Activated CD4-positive, alpha-beta T cell treated with anti-CD3 and anti-CD28 coated beads, Interleukin-2, amount 10 ng/mL, durations not matched to agents 24 days and 14 days (primary cell): ENCODE data around the gene NACA2. TPM values are rescaled to one million over a fixed set of nuclear protein-coding genes. Genes with fewer than 3 reads are reported as not detected.

ENCODE experiments used
- DNase-seq: peaks from one replicate; pipeline ENCODE4 v3.0.0; 2022
- H3K27ac Mint-ChIP-seq: one replicate; pipeline ENCODE4 v1.8.0; 2022; ENCODE audit warnings: mild to moderate bottlenecking, mixed read lengths
- H3K27me3 Mint-ChIP-seq: one replicate; pipeline ENCODE4 v1.8.0; 2022; ENCODE audit warnings: mixed read lengths
- H3K36me3 Mint-ChIP-seq: one replicate; pipeline ENCODE4 v1.8.0; 2022; ENCODE audit warnings: low read depth, mild to moderate bottlenecking, mixed read lengths
- H3K4me1 Mint-ChIP-seq: one replicate; pipeline ENCODE4 v1.8.0; 2021; ENCODE audit warnings: mixed read lengths
- H3K4me3 Mint-ChIP-seq: one replicate; pipeline ENCODE4 v1.8.0; 2022; ENCODE audit warnings: mild to moderate bottlenecking, moderate library complexity, mixed read lengths
- H3K9me3 Mint-ChIP-seq: one replicate; pipeline ENCODE4 v1.8.0; 2021; ENCODE audit warnings: mixed read lengths
- intact Hi-C: fragments of 100-400 bp; cut with micrococcal nuclease; formaldehyde crosslinking; loops from one replicate; pipeline ENCODE4 v1.15.1; 2023
- total RNA-seq: library from RNA; stranded (reverse); gene quantifications from 2 replicates; pipeline ENCODE4 v1.2.3, GENCODE V29; 2022

Gene NACA2
- total RNA-seq, 1 donor from 2014 or later, result not detected

DNA sequence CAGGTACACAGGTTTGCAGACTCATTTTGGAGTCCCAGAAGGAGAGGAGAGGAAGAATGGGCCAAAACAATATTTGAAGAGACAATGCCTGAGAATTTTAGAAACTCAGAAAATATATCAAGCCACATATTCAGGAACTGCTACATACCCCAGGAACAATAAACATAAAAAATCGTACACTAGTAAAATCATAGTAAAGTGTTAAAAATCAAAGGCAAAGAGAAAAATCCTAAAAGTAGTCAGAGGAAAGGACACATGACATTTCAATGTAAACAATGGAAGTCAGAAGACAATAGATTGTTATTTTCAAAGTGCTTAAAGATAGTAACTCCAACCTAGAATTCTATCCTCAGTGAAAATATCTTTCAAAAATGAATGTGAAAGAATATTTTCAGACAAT, 28.5 kb upstream of the NACA2 start:
- Mint-ChIP-seq H3K27ac (no peak overlapping the region), H3K36me3 (no peaks in the 10 kb centered on the region)

GRCh38 chr17:61618950-61619349, 27.9 kb upstream of the NACA2 start:
- H3K9me3 Mint-ChIP-seq, result peaks cover 12% of the 10 kb centered on the region
- H3K36me3 Mint-ChIP-seq, result no peaks in the 10 kb centered on the region
- no peak for DNase-seq
- peaks cover 23% of the 10 kb centered on the region for H3K27me3 Mint-ChIP-seq
- H3K27ac Mint-ChIP-seq, result no peak overlapping the region
- intact Hi-C loops, result no loop called here
- peaks cover 4% of the 10 kb centered on the region for H3K4me1 Mint-ChIP-seq
- no peak overlapping the region for H3K4me3 Mint-ChIP-seq

More for the DNA sequence above, 28.5 kb upstream of the NACA2 start:
- no peak for DNase-seq
- H3K9me3 Mint-ChIP-seq, result peaks cover 12% of the 10 kb centered on the region
- peaks cover 26% of the 10 kb centered on the region for H3K27me3 Mint-ChIP-seq
- intact Hi-C loops, result no loop called here
- peaks cover 4% of the 10 kb centered on the region for H3K4me1 Mint-ChIP-seq
- no peak overlapping the region for H3K4me3 Mint-ChIP-seq

DNA sequence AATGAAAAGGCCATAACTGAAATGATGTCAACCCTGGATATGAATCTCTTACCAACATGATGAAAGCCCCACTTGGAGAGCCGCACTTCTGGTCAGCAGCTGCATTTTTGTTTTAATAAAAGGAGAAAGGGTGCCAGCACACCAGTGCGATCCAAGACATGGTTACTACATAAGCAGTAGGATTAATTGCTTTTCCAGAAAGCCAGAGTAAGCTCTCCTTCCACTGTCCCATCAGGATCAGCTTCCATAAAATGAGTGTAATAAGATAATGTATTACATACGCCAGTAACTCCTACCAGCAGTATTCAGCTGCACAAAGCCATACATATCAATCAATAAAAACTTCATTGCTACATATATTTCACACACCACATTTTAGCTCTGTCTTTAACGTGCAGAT, 26.3 kb upstream of the NACA2 start:
- Mint-ChIP-seq H3K4me1 (peaks cover 4% of the 10 kb centered on the region), H3K27ac (no peak overlapping the region), H3K36me3 (no peaks in the 10 kb centered on the region), H3K4me3 (no peak overlapping the region), H3K9me3 (peaks cover 12% of the 10 kb centered on the region), H3K27me3 (peaks cover 15% of the 10 kb centered on the region)
- DNase-seq, result no peak
- intact Hi-C loops, result no loop called here

- Mint-ChIP-seq H3K4me1 (peaks cover 4% of the 10 kb centered on the region), H3K27me3 (peaks cover 13% of the 10 kb centered on the region), H3K36me3 (no peaks in the 10 kb centered on the region), H3K4me3 (no peak overlapping the region), H3K9me3 (peaks cover 12% of the 10 kb centered on the region), H3K27ac (no peak overlapping the region)
- intact Hi-C loops, result no loop called here
- no peak for DNase-seq
These were observed 25.8 kb upstream of the NACA2 start for GRCh38 chr17:61616783-61617182.

GRCh38 chr17:61614219-61614618, 23.2 kb upstream of the NACA2 start:
- Mint-ChIP-seq H3K4me1 (peaks cover 4% of the 10 kb centered on the region), H3K27ac (no peak overlapping the region), H3K4me3 (no peak overlapping the region), H3K36me3 (no peaks in the 10 kb centered on the region), H3K27me3 (peaks cover 7% of the 10 kb centered on the region), H3K9me3 (peaks cover 4% of the 10 kb centered on the region)
- DNase-seq, result no peak
- intact Hi-C loops, result no loop called here

GRCh38 chr17:61611323-61611722, 20.3 kb upstream of the NACA2 start:
- DNase-seq, result no peak
- no peaks in the 10 kb centered on the region for H3K9me3 Mint-ChIP-seq
- intact Hi-C loops, result no loop called here
- no peak overlapping the region for H3K4me3 Mint-ChIP-seq
- peaks cover 3% of the 10 kb centered on the region for H3K27me3 Mint-ChIP-seq
- H3K4me1 Mint-ChIP-seq, result peaks cover 4% of the 10 kb centered on the region
- no peaks in the 10 kb centered on the region for H3K36me3 Mint-ChIP-seq
- H3K27ac Mint-ChIP-seq, result no peak overlapping the region

DNA sequence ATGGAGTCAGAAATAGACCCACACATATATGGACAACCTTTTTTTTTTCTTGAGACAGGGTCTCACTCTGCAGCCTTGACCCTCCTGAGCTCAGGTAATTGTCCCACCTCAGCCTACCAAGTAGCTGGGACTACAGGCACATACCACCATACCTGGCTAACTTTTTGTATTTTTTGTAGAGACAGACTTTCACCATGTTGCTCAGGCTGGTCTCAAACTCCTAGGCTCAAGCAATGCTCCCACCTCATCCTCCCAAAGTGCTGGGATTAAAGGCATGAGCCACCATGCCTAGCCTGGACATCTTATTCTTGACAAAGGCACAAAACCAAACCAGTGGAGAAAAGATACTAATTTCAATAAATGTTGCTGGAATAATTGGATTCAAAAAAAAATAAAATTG, 14.7 kb upstream of the NACA2 start:
- Mint-ChIP-seq H3K4me3 (no peak overlapping the region), H3K27ac (no peak overlapping the region), H3K4me1 (no peaks in the 10 kb centered on the region), H3K27me3 (peaks cover 6% of the 10 kb centered on the region), H3K9me3 (no peaks in the 10 kb centered on the region), H3K36me3 (no peaks in the 10 kb centered on the region)
- DNase-seq, result no peak
- intact Hi-C loops, result no loop called here

DNA sequence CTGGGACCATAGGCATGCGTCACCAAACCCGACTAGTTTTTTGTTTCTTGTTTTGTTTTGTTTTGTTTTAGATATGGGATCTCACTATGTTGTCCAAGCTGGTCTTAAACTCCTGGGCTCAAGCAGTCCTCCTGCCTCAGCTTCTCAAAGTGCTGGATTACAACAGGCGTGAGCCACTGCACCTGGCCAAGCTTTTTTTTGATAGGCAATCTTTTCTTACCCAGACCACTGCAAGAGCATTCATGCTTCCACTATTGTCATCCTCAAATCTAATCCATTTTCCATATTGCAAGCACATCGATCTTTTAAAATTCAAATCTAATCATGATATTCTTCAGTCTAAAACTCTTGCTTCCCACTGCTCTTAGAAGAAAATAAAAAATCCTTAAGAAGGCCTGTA, 10.3 kb upstream of the NACA2 start:
- H3K4me1 Mint-ChIP-seq, result no peaks in the 10 kb centered on the region
- H3K9me3 Mint-ChIP-seq, result no peaks in the 10 kb centered on the region
- H3K27me3 Mint-ChIP-seq, result peaks cover 9% of the 10 kb centered on the region
- DNase-seq, result no peak
- intact Hi-C loops, result no loop called here
- H3K36me3 Mint-ChIP-seq, result no peaks in the 10 kb centered on the region
- H3K4me3 Mint-ChIP-seq, result no peak overlapping the region
- no peak overlapping the region for H3K27ac Mint-ChIP-seq

GRCh38 chr17:61600621-61601020, 9.6 kb upstream of the NACA2 start:
- intact Hi-C loops, result no loop called here
- Mint-ChIP-seq H3K4me3 (no peak overlapping the region), H3K4me1 (no peaks in the 10 kb centered on the region), H3K36me3 (no peaks in the 10 kb centered on the region), H3K9me3 (no peaks in the 10 kb centered on the region), H3K27ac (no peak overlapping the region), H3K27me3 (peaks cover 11% of the 10 kb centered on the region)
- DNase-seq, result no peak

DNA sequence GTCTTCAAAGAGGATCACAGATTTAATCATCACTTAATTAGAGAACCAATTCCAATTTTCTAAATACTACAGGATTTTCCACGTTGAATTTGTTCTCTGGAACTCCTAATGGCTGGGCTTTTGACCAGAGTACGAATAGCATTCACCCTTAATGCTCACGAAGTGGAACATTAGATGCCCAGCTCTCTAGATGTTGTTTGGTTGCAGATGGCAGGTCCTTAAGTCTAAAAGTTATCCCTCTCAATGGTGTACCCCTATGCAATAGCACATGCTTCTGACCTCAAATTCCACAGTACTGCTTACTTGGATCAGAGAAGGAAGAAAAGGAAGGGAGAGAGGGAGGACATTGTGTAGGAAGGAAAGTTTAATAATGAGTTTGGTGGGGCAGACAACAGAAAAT, 8.6 kb upstream of the NACA2 start:
- Mint-ChIP-seq H3K4me1 (no peaks in the 10 kb centered on the region), H3K27me3 (peaks cover 12% of the 10 kb centered on the region), H3K4me3 (no peak overlapping the region), H3K36me3 (no peaks in the 10 kb centered on the region), H3K9me3 (no peaks in the 10 kb centered on the region), H3K27ac (no peak overlapping the region)
- DNase-seq, result no peak
- intact Hi-C loops, result no loop called here

DNA sequence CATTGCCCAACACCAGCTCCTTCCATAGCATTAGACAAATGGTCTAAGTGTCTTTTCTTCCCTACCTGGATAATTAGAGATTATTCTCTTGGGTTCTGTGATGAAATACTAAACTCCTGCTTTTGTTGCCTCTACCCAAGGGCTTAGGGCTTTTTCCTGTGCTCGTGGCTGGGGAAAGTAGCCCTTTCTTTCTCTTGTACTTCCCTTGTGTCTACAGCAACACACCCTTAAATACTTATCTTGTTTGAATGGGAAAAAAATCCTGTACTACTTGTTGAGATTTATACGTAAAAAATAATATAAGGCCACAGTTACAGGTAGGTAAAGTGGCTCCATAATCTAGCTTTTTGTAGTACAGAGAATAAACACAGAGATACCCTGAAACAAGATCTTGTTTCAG, 7.0 kb upstream of the NACA2 start:
- intact Hi-C loops, result no loop called here
- peaks cover 12% of the 10 kb centered on the region for H3K27me3 Mint-ChIP-seq

DNA sequence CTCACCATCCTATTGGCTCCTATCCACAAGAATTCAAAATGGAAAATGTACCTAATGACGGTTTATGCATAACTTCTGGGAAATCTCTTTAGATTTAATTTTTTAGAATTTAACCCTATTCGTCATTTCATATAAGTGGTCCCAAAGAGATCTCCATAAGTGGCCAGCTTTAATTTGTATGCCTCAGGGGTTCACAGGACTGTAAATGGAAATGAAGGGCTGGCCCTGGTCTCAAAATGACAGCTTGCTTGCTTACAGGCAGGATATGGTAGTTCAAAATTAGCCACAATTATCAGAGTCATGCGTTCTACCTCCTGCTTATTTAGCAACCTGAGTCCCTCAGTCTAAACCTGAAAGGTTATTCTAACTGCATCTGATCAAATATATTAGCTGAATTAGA, 6.6 kb upstream of the NACA2 start:
- no peaks in the 10 kb centered on the region for H3K4me1 Mint-ChIP-seq
- no peaks in the 10 kb centered on the region for H3K36me3 Mint-ChIP-seq
- no peak overlapping the region for H3K4me3 Mint-ChIP-seq
- intact Hi-C loops, result no loop called here
- DNase-seq, result no peak
- H3K27me3 Mint-ChIP-seq, result peaks cover 12% of the 10 kb centered on the region
- no peak overlapping the region for H3K27ac Mint-ChIP-seq
- H3K9me3 Mint-ChIP-seq, result no peaks in the 10 kb centered on the region

More for the DNA sequence above, 7.0 kb upstream of the NACA2 start:
- H3K27ac Mint-ChIP-seq, result no peak overlapping the region
- H3K4me1 Mint-ChIP-seq, result no peaks in the 10 kb centered on the region
- no peaks in the 10 kb centered on the region for H3K9me3 Mint-ChIP-seq
- DNase-seq, result no peak
- no peaks in the 10 kb centered on the region for H3K36me3 Mint-ChIP-seq
- H3K4me3 Mint-ChIP-seq, result no peak overlapping the region

- H3K4me3 Mint-ChIP-seq, result no peak overlapping the region
These were observed 4.6 kb upstream of the NACA2 start for GRCh38 chr17:61595418-61596186.

DNA sequence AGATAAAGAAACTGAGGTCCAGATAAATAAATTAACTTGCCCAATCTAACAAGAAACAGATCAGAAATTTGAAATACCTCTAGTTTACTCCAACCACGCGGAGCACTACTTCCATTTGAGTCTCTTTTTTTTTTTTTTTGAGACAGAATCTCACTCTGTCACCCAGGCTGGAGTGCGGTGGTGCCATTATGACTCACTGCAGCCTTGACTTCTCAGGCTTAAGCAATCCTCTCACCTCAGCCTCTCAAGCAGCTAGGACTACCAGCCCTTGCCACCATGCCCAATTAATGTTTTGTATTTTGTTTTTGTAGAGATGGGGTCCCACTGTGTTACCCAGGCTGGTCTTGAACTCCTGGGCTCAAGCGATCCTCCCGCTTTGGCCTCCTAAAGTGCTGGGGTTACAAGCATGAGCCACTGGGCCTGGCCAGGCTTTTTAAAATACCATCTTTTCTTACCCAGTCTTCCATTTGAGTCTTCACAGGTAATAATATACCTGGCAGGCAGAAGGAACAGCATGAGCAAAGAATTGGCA, 3.3 kb upstream of the NACA2 start:
- no peak overlapping the region for H3K27ac Mint-ChIP-seq
- H3K4me1 Mint-ChIP-seq, result no peaks in the 10 kb centered on the region
- intact Hi-C loops, result no loop called here
- no peak overlapping the region for H3K4me3 Mint-ChIP-seq
- H3K36me3 Mint-ChIP-seq, result no peaks in the 10 kb centered on the region
- DNase-seq, result no peak
- H3K27me3 Mint-ChIP-seq, result peaks cover 12% of the 10 kb centered on the region
- no peaks in the 10 kb centered on the region for H3K9me3 Mint-ChIP-seq

More at GRCh38 chr17:61595418-61596186, 4.6 kb upstream of the NACA2 start:
- Mint-ChIP-seq H3K9me3 (no peaks in the 10 kb centered on the region), H3K27ac (no peak overlapping the region), H3K36me3 (no peaks in the 10 kb centered on the region), H3K27me3 (peaks cover 12% of the 10 kb centered on the region), H3K4me1 (no peaks in the 10 kb centered on the region)
- DNase-seq, result no peak
- intact Hi-C loops, result no loop called here

DNA sequence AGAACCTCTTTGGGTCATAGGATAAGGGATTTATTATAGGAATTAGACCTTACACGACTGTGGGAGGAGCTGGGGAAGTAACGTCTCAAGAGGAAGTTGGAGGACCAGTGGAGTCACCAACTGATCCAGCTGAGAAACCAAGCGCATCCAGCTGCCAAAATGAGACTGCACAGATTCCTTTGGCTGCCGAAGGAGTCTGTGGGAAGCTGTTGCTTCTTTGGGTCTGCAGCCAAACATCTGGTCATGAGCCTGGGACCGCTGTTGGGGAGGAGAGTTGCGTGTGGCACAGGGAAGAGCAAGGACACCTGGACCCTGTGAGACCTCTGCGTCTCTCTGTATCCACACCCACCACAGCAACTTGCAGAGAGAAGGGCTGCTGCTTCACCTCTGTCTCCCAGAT, 2.4 kb upstream of the NACA2 start:
- H3K27me3 Mint-ChIP-seq, result peaks cover 12% of the 10 kb centered on the region
- no peak overlapping the region for H3K27ac Mint-ChIP-seq
- DNase-seq, result no peak
- intact Hi-C loops, result no loop called here
- no peak overlapping the region for H3K4me3 Mint-ChIP-seq
- H3K9me3 Mint-ChIP-seq, result no peaks in the 10 kb centered on the region
- no peaks in the 10 kb centered on the region for H3K4me1 Mint-ChIP-seq
- H3K36me3 Mint-ChIP-seq, result no peaks in the 10 kb centered on the region
